Endometrial microvascular endothelial cells (primary cell): ENCODE measurements around the gene SPI1. TPM values are rescaled to one million over a fixed set of nuclear protein-coding genes. Genes with fewer than 3 reads are reported as not detected.
"Not testable (repeated sequence)": the region's sequence is repeated elsewhere in the genome, so short reads cannot be mapped to it uniquely, and the experiment has no call there.

Experiments used
- in situ Hi-C: cut with HindIII; loops from 2 replicates; pipeline ENCODE4 v1.10.0; 2017; ENCODE audit warnings: low sequenced_read_pairs, low pct_unique_long_range_greater_than_20kb; ENCODE audit errors: inconsistent ontology term
- total RNA-seq: library from RNA; depleted of rRNA; stranded (reverse); fragments of >200 nt; gene quantifications from one replicate; pipeline ENCODE4 v1.2.3, GENCODE V29; 2015; ENCODE audit errors: inconsistent ontology term

The SPI1 gene
- total RNA-seq, 1 donor from 2014 or later: not detected

GRCh38 chr11:47349521-47350095 lies 28.7 kb downstream of the SPI1 start:
- in situ Hi-C loops: no loop called here

GRCh38 chr11:47348859-47349258 lies 29.5 kb downstream of the SPI1 start:
- in situ Hi-C loops: no loop called here

GRCh38 chr11:47348131-47348802 lies 30.1 kb downstream of the SPI1 start:
- in situ Hi-C loops: no loop called here

- in situ Hi-C loops: no loop called here
Observed at GRCh38 chr11:47347137-47347536, 31.2 kb downstream of the SPI1 start.

GRCh38 chr11:47345890-47346563 lies 32.3 kb downstream of the SPI1 start:
- in situ Hi-C loops: no loop called here

- in situ Hi-C loops: no loop called here
Observed at GRCh38 chr11:47342854-47343253, 35.5 kb downstream of the SPI1 start.

DNA sequence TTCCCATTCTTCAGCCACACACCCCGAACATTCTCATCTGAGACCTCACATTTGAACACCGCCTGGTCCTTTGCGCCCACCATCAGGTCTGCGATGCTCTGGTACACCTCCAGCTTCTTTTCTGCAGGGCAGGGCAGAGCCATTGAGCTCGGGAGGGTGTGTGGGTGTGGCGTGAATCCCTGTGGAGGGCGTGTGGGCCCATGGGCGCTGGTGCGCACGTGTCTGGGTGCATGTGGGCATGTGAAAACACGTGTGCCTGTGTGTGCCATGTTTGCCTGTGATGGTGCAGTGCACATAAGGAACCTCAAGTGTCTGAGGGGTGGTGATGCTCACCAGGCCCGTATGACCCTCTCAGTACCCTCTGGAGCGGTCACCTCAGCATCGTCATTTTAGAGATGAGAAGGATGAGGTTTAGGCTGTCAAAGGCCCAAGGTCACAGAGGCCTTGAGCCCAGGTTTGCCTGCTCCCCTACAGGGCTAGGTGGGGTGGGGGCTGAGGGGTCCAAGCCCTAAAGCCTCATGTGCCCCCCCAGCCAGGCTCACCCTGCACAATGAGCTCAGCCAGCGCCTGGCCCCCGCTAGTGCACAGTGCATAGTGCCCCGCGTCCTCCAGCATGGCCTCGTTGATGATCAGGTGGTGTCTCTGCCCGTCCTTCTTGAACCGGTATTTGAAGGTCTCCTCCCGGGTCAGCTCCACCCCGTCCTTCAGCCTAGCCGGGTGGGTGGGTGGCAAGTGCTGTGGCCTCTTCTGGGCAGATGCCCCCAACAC lies 36.1 kb downstream of the SPI1 start:
- in situ Hi-C loops: no loop called here

DNA sequence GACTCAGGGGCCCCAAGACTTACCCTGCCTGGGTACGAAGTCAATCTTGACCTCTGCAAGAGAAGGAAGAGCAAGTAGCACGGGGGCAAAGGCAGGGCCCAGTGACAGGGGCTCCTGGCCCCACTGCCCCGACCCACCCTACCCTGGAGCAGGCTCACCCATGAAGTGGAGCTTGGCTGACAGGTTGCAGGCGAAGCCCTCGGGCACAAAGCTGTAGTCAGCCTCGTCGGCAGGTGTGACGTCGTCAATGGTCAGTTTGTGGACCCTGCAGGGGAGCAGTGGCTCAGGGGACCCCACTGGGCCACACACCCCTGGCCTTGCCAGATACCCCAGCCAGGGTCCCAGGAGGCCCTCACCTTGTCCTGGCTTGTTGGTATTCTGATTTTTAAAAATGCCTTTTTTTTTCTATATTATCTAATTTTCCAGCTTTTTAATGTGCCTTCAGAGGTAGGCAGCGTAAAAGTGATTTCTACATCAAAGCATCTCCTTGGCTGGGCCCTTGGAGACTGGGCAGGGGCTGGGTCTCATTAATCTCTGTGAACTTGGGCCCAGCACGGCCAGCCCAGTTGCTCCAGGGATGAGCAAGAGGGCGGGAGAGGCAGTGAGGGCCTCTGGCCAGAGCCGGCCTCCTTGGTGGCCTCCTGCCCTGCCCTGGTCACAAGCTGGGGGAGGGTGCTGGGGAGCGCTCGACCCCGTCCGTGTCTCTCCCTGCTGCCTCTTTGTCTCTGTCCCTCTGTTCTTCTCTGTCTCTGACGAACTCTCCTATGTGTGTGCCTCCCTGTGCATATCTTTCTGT lies 37.2 kb downstream of the SPI1 start:
- in situ Hi-C loops: no loop called here

DNA sequence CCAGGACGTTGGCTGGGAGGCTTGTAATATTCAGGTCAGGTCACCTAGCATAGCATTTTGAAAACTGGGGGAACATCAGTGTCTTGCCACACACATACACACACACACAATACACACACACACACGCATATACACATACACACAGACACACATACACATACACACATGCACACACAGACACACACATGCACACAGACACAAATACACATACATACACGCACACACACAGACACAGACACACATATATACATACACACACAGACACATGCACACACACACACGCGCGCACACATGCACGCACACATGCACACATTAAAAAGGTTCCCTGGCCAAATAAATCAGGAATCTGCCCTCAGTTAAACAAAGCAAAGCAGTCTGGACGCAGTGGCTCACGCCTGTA lies 38.3 kb downstream of the SPI1 start:
- in situ Hi-C loops: no loop called here

DNA sequence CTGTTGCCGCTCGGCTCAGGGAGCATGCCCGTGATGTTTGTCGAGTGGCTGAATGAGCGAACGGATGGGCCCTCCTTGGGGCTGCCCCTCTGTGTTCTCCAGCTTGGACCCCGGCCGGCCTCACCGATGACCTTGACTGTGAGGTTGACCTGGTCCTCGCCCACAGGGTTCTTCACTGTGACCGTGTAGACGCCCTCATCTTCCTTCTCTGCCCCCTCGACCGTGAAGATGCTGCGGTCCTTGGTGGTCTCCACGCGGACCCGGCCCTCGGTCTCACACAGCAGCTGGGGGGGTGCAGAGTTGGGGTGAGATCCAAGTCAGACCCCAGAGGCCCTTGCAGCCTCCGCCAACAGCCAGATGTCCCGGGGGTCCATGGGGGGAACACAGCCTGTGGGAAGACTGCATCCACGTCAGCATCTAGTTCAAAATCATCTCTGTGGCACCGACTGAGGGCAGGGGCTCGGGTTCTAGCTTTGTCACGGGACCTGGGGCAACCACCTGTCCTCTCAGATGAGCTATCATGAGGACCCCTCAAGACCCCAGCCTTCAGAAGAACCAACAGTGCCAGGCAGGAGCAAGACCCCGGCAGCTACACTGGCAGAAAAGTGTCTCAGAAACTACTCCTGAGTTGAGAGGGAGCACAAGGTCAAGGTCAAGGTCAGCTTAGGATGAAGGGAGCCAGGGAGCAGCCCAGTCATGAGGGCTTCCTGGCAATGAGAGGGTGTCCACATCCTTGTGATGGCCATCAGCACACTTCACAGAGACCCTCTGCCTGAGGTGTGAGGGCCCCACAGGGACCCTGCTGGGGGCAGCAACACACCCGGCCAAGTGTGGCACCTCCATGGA lies 39.7 kb downstream of the SPI1 start:
- in situ Hi-C loops: no loop called here

DNA sequence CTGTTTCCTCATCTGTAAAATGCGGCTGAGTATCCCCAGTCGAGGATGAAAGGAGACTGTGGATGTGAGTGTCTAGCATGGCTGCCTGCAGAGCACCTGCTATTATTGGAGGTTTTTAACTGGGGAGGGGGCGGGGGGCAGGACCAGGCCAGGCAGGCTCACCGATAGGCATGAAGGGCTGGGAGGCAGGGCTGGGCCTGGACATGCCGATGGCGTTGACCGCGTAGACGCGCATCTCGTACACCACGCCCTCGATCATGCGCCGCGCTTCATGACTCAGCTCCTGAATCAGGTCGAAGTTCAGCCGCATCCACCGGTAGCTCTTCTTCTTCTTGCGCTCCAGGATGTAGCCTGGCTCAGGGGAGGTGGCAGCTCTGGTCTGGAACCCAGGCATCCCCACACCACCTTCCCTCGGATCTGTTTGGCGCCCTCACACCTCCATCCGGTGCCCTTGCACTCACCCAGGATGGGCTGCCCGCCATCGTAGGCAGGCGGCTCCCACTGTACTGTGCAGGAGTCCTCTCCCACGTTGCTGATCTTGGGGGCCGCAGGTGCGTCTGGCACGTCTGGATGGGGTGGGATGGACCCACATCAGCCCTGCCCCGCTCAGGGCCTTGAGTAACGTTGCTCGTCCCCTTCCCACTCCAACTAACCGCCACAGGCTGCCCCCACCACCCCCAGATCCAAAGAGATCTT lies 41.0 kb downstream of the SPI1 start:
- in situ Hi-C loops: no loop called here

GRCh38 chr11:47336595-47336994 lies 41.8 kb downstream of the SPI1 start:
- in situ Hi-C loops: no loop called here

GRCh38 chr11:47335733-47336132 lies 42.6 kb downstream of the SPI1 start:
- in situ Hi-C loops: no loop called here

- in situ Hi-C loops: not testable (repeated sequence)
Observed at GRCh38 chr11:47334699-47335411, 43.5 kb downstream of the SPI1 start.

- in situ Hi-C loops: no loop called here
Observed at GRCh38 chr11:47333886-47334443, 44.4 kb downstream of the SPI1 start.

- in situ Hi-C loops: no loop called here
Observed at GRCh38 chr11:47333526-47333845, 44.9 kb downstream of the SPI1 start.
